PFSK-1 (cell line): ENCODE measurements around the gene AIF1L.

Experiments used
- FOXP2 ChIP-seq: optimal IDR thresholded peaks from 2 replicates; pipeline ENCODE3; 2011; ENCODE audit warnings: borderline replicate concordance, control low read depth, inconsistent platforms; ENCODE audit not compliant: insufficient read depth; ENCODE audit errors: extremely low read length, extremely low read depth
- POLR2AphosphoS5 ChIP-seq: IDR thresholded peaks from 2 replicates; pipeline ENCODE4 v1.6.1; 2012; ENCODE audit warnings: low read depth, mild to moderate bottlenecking, control low read depth, low read length, moderate library complexity
- REST ChIP-seq, 2 experiments: IDR thresholded peaks; 2 replicates each; pipeline versions ENCODE4 v1.6.1 to v1.8.0; 2011 to 2012; ENCODE audit warnings: low read depth in 2 of 2, low read length in 2 of 2, control low read depth in 1 of 2, inconsistent platforms in 1 of 2, mild to moderate bottlenecking in 1 of 2, moderate library complexity in 1 of 2; ENCODE audit not compliant: insufficient read depth in 1 of 2
- SIN3A ChIP-seq: IDR thresholded peaks from 2 replicates; pipeline ENCODE4 v1.6.1; 2012; ENCODE audit warnings: mild to moderate bottlenecking, low read length, moderate library complexity, borderline replicate concordance; ENCODE audit not compliant: insufficient read depth
- TAF1 ChIP-seq: IDR thresholded peaks from 2 replicates; pipeline ENCODE4 v1.6.1; 2012; ENCODE audit warnings: low read length, control low read depth, borderline replicate concordance; ENCODE audit not compliant: insufficient read depth

Gene AIF1L

GRCh38 chr9:131138676-131139075 lies 42.3 kb downstream of the AIF1L start:
- TF ChIP-seq REST (IDR thresholded peaks at IDR 0.05; ENCODE audit: insufficient read depth in 1 of 2, low read depth in 2 of 2, low read length in 2 of 2), result no peak
- no peak for TF ChIP-seq TAF1
- no peak for TF ChIP-seq SIN3A
- no peak for TF ChIP-seq FOXP2
- no peak for TF ChIP-seq POLR2AphosphoS5

- TF ChIP-seq FOXP2 (no peak), POLR2AphosphoS5 (no peak), TAF1 (no peak), SIN3A (no peak), REST (IDR thresholded peaks at IDR 0.05; ENCODE audit: insufficient read depth in 1 of 2, low read depth in 2 of 2, low read length in 2 of 2) (no peak)
Observed at GRCh38 chr9:131140112-131140511, 43.8 kb downstream of the AIF1L start.

GRCh38 chr9:131140550-131140949 lies 44.2 kb downstream of the AIF1L start:
- TF ChIP-seq TAF1 (no peak), SIN3A (no peak), POLR2AphosphoS5 (no peak), FOXP2 (no peak), REST (IDR thresholded peaks at IDR 0.05; ENCODE audit: insufficient read depth in 1 of 2, low read depth in 2 of 2, low read length in 2 of 2) (no peak)

- no peak for TF ChIP-seq FOXP2
- no peak for TF ChIP-seq POLR2AphosphoS5
- no peak for TF ChIP-seq SIN3A
- TF ChIP-seq REST (IDR thresholded peaks at IDR 0.05; ENCODE audit: insufficient read depth in 1 of 2, low read depth in 2 of 2, low read length in 2 of 2), result no peak
- no peak for TF ChIP-seq TAF1
Observed at GRCh38 chr9:131142160-131142559, 45.8 kb downstream of the AIF1L start.

- TF ChIP-seq REST (IDR thresholded peaks at IDR 0.05; ENCODE audit: insufficient read depth in 1 of 2, low read depth in 2 of 2, low read length in 2 of 2) (no peak), TAF1 (no peak), POLR2AphosphoS5 (no peak), FOXP2 (no peak), SIN3A (no peak)
Observed at GRCh38 chr9:131144201-131144600, 47.9 kb downstream of the AIF1L start.
